Type B pancreatic cell (in vitro differentiated cells): ENCODE data around the gene PSME2. TPM values are rescaled to one million over a fixed set of nuclear protein-coding genes. Genes with fewer than 3 reads are reported as not detected.

ENCODE experiments used
- DNase-seq: peaks from one replicate; pipeline ENCODE4 v3.0.0; 2021; ENCODE audit warnings: mixed read lengths; ENCODE audit not compliant: unreplicated experiment; ENCODE audit errors: extremely low spot score
- H3K27ac Mint-ChIP-seq: 2 replicates; pipeline ENCODE4 v1.8.0; 2021; ENCODE audit warnings: mild to moderate bottlenecking, mixed read lengths
- H3K27me3 Mint-ChIP-seq: 2 replicates; pipeline ENCODE4 v1.8.0; 2021; ENCODE audit warnings: mixed read lengths
- H3K36me3 Mint-ChIP-seq: 2 replicates; pipeline ENCODE4 v1.8.0; 2021; ENCODE audit warnings: mixed read lengths
- H3K4me1 Mint-ChIP-seq: one replicate; pipeline ENCODE4 v1.8.0; 2021; ENCODE audit warnings: mixed read lengths; ENCODE audit not compliant: unreplicated experiment
- H3K4me3 Mint-ChIP-seq: 2 replicates; pipeline ENCODE4 v1.8.0; 2021; ENCODE audit warnings: mild to moderate bottlenecking, mixed read lengths
- H3K9me3 Mint-ChIP-seq: 2 replicates; pipeline ENCODE4 v1.8.0; 2021; ENCODE audit warnings: mixed read lengths
- long read RNA-seq: library from polyadenylated mRNA; unstranded; transcript quantifications from one replicate; pipeline ENCODE4 v2.0.0, GENCODE V29; 2020
- total RNA-seq: library from RNA; stranded (reverse); gene quantifications from 2 replicates; pipeline ENCODE4 v1.2.1, GENCODE V29; 2021; ENCODE audit warnings: low replicate concordance
- TF ChIP-seq, protein P1 (sequence below): fragments of 200-600 bp; sonication (generic); conservative IDR thresholded peaks from 2 replicates; pipeline ENCODE4 v1.5.0; 2021; ENCODE audit warnings: antibody characterized with exemption, mild to moderate bottlenecking

Gene PSME2
- total RNA-seq: 134 and 155 TPM in 2 replicates
- long read RNA-seq, transcript PSME2-201 (11 exons, 1,404 nt): major isoform, 109 of 145 reads
- long read RNA-seq, partial matches to known transcripts: 6 of 145 reads
- long read RNA-seq, other reads (novel, unspliced or antisense): 20 of 145 reads

- Mint-ChIP-seq H3K36me3 (peaks cover 9% of the 10 kb centered on the region), H3K4me3 (peak within 1 kb of the TSS; percentile 98), H3K27ac (peak within 1 kb of the TSS; percentile 92), H3K4me1 (peaks cover 36% of the 10 kb centered on the region), H3K27me3 (no peaks in the 10 kb centered on the region), H3K9me3 (no peaks in the 10 kb centered on the region)
- peak; percentile 94 for DNase-seq
- TF ChIP-seq, protein P1, sequence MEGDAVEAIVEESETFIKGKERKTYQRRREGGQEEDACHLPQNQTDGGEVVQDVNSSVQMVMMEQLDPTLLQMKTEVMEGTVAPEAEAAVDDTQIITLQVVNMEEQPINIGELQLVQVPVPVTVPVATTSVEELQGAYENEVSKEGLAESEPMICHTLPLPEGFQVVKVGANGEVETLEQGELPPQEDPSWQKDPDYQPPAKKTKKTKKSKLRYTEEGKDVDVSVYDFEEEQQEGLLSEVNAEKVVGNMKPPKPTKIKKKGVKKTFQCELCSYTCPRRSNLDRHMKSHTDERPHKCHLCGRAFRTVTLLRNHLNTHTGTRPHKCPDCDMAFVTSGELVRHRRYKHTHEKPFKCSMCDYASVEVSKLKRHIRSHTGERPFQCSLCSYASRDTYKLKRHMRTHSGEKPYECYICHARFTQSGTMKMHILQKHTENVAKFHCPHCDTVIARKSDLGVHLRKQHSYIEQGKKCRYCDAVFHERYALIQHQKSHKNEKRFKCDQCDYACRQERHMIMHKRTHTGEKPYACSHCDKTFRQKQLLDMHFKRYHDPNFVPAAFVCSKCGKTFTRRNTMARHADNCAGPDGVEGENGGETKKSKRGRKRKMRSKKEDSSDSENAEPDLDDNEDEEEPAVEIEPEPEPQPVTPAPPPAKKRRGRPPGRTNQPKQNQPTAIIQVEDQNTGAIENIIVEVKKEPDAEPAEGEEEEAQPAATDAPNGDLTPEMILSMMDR: no peak
Observed at GRCh38 chr14:24146453-24146977, at the start of gene PSME2. Gene PSME2 (minus strand): TSS chr14:24146610. CDS start chr14:24146581, 29 bp downstream.

- Mint-ChIP-seq H3K36me3 (peaks cover 32% of the 10 kb centered on the region), H3K4me1 (peaks cover 34% of the 10 kb centered on the region), H3K9me3 (no peaks in the 10 kb centered on the region), H3K27me3 (no peaks in the 10 kb centered on the region), H3K27ac (peak within 1 kb of the TSS; percentile 96), H3K4me3 (peak within 1 kb of the TSS; percentile 98)
- peak; percentile 87 for DNase-seq
- TF ChIP-seq, protein P1: no peak
Observed at GRCh38 chr14:24195186-24196070, 49.0 kb upstream of the PSME2 start, which contains the start of gene TM9SF1. Gene TM9SF1 (minus strand): TSS chr14:24195441. CDS start chr14:24195019, 422 bp downstream.

GRCh38 chr14:24194873-24195185 lies 48.4 kb upstream of the PSME2 start:
- TF ChIP-seq, protein P1: no peak
- H3K4me3 Mint-ChIP-seq: peak overlapping the region; percentile 98
- no peaks in the 10 kb centered on the region for H3K9me3 Mint-ChIP-seq
- DNase-seq: no peak
- H3K27ac Mint-ChIP-seq: peak overlapping the region; percentile 88
- peaks cover 35% of the 10 kb centered on the region for H3K36me3 Mint-ChIP-seq
- H3K27me3 Mint-ChIP-seq: no peaks in the 10 kb centered on the region
- peaks cover 34% of the 10 kb centered on the region for H3K4me1 Mint-ChIP-seq

- peak overlapping the region; percentile 88 for H3K27ac Mint-ChIP-seq
- TF ChIP-seq, protein P1: no peak
- no peak for DNase-seq
- H3K36me3 Mint-ChIP-seq: peaks cover 35% of the 10 kb centered on the region
- no peaks in the 10 kb centered on the region for H3K9me3 Mint-ChIP-seq
- peaks cover 35% of the 10 kb centered on the region for H3K4me1 Mint-ChIP-seq
- peak overlapping the region; percentile 98 for H3K4me3 Mint-ChIP-seq
- no peaks in the 10 kb centered on the region for H3K27me3 Mint-ChIP-seq
Observed at GRCh38 chr14:24194186-24194872, 47.9 kb upstream of the PSME2 start.

DNA sequence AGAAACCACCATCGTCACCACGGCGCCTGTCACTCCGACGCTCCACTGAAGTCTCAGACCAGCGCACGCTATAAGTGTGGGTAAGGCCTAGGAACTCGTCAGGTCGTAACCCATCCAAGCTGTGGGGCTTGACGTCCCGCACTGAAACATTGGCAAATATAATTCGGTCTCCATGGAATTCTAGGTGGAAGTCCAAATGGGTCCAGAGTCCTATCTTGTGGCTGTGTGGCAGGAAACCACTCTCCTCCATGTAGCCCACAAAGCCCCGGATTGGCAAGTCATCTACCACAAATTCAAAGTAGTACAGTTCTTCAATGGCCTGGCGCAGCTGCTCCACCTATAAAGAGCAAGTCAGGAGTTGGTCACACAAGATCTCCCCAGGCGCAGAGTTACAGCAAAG lies 46.5 kb upstream of the PSME2 start:
- H3K27me3 Mint-ChIP-seq: no peaks in the 10 kb centered on the region
- H3K4me1 Mint-ChIP-seq: peaks cover 33% of the 10 kb centered on the region
- H3K4me3 Mint-ChIP-seq: peak overlapping the region; percentile 52
- TF ChIP-seq, protein P1: no peak
- no peaks in the 10 kb centered on the region for H3K9me3 Mint-ChIP-seq
- no peak overlapping the region for H3K27ac Mint-ChIP-seq
- DNase-seq: no peak
- peaks cover 27% of the 10 kb centered on the region for H3K36me3 Mint-ChIP-seq
